ENCODE results near the gene PHLPP1.

PHLPP1 gene

DNA sequence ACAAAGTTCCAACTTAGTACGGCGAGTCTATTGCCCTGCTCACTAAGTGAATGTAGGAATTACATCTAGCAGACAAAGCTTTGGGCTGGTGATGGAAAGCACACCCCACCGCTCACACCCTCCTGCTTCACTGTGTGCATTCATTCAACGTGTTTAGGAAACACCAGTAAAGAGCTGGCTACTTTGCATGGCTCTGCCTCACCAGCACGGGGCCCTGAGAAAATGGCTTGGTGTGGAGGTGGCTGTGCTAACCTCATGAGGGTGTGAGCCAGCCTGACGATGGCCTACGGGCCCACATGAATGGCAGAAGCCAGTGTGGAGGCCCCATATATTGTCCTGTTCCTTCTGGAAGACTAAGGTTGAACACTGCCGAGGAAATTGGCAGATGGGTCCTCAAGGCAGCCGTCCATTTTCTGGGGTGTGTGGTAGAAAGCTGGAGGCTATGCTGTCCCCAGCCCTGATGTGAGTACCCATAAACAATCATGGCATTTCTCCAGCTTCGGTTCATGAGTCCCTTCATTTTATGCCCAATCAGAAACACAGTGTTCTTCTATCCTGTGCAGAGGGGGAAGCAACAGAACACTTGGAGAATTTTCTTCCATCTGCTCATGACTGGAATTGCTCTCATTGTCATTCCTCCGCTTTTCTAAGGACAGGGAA lies 269.4 kb downstream of the PHLPP1 start:
- DNase-seq (ENCODE audit: low read depth): no peak

DNA sequence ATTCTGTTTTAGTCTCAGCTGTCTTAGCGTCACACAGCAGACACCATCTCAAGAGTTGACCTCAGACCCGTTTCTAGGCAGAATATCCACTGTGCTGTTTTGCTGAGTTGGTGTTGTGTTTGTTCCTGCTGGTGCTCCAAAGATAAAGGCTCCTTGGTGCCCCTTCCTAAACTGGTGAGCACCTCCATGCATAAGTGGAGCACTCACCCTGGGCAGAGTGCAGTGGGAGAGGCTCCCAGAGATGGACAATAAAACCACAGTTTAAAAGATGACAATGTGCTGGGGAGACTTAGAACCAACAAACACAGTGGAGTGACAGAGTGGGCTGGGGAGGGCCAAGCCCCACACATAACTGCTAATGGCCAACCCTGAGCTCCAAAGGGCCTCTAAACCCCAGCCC lies 271.1 kb downstream of the PHLPP1 start:
- no peak for DNase-seq (ENCODE audit: low read depth)

DNA sequence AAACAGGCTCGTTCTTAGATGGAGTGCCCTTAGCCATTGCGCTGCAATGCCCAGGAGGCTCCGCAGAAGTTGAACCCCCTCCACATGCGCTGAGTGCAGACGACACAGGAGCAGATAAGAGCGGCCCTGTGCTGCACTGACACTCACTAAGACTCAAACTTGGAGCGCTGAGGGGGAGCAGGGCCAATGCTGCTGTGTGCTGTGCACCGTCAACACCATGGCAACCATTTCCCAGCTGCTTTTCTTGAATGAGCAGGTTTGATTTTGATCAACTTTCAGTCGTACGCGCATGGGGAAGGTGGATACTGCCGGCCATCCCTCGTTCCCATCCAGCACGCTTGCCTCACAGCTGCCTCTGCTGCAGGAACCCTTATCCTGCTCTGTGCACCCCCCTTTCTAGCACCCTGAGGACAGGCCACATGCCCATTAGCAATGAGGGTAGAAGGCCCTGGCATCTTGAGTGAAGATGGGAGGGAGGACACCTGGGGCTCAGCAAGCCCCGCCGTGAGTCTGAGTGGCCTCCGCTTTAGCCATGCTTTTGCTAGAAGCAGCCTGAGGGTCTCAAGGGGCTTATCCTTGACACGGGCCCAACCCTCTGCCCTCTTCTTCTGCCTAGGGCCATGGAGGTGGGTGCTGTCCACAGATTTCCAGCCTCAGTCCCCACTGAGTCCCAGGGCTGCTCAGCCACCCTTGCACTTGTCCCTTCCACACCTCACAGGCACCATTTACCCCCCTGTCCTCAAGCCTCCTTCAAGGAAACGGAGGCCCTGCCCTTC lies 271.9 kb downstream of the PHLPP1 start:
- no peak for DNase-seq (ENCODE audit: low read depth)

DNA sequence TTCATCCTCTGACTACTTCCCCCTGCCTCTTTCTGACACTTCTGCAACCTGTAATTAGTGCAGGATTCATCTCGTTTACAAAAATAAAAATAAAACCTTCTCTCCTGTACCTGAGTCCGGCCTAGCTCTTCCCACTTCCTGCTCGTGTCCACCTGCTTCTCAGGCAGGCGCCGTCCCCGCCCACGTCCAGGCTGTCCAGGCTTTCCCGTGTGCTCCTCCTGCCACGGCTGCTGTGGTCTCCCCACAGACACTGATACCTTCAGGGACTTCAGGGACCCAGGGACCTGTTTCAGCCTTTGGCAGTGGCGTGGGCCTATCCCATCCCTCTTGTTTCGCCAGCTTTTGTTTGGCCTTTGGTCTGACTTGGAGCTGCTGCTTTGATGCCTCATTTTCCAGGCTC lies 272.5 kb downstream of the PHLPP1 start:
- DNase-seq (ENCODE audit: low read depth): no peak

DNA sequence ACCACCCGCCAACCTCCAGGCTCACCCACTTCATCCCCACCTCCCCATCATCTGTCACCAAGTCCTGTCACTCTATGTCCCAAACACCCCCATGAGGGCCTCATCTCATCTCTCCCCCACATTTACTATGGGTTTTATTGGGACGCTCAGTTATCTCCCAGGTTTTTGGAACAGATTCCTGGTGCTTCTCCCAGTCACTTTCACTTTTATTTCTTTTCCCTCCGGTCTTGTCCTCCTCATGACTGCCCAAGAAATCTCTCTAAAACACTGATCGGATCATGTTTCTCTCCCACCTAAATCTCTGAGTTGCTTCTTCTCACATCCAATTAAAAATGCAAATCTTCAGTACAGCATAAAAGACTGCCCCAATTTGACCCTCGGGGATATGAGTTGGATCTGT lies 273.1 kb downstream of the PHLPP1 start:
- DNase-seq (ENCODE audit: low read depth): no peak

DNA sequence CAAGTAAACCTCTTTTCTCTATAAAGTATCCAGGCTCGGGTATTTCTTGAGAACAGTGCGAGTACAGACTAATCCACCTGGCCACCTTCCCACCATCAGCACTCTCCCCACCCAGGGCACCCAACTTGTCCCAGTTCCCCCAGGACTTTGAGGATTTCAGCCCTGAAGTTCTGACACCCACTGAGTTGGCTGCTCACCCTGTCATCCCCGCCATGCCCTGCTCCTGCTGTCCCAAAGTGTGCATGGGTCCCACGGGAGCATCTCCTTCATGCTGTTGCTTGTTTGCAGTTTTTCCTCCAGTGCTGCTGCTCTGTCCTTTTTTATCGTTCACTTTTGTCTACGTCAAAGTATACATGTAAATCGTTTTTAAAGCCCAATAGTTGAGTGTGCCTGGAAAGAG lies 273.9 kb downstream of the PHLPP1 start:
- no peak for DNase-seq (ENCODE audit: low read depth)

DNA sequence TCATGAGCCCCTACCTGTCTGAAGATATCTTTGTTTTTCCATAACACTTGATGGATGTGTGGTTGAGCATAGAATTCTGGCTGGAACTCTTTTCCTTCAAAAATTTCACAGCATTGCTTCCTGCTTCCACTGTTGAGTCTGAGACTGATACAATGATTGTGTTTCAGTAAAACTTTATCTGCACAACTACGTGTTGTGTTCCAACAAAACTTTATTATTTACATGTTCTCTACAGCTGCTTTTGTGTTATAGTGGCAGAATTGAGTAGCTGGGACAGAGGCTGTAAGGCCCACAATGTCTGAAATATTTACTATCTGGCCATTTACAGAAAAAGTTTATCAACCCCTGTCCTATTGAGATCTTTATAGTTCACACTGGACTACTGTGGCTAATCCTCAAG lies 275.3 kb downstream of the PHLPP1 start:
- DNase-seq (ENCODE audit: low read depth): no peak

DNA sequence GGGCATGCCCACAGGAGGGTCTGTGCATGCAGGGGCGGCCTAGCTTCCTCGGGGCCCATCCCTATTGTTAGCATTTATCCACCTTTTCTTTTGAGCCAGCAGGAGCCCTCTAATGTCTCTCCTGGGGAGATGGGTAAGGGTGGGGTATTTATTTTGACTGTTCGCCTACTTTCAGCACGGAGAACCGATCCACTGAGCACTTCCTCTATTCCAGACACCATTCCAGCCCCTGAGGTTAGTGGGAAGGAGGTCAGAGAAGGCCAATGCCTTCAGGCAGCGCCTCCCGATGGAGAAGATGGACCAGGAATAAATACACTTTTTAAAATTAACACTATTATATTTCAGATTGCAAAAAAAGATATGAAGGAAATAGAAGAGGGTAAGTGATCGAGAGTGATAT lies 276.0 kb downstream of the PHLPP1 start:
- DNase-seq (ENCODE audit: low read depth): no peak

DNA sequence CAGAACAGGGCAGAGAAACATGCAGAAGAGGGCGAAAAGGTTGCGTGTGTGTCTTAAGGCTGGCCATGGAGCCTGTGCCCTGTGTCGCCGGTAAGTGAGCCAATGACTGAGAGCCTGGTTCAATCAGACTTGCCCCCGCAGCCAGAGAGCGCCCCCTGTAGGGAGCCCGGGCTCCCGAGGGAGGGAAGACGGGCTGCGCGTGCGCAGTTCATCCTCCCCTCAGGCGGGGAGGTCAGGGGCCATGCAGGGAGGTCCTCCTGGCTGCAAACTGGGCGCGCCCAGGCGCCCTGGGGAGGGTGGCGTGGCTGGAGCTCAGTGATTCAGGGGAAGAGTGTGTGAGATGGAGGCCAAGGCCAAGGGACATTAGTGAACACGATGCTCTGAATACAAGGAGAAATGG lies 276.6 kb downstream of the PHLPP1 start:
- DNase-seq (ENCODE audit: low read depth): no peak

DNA sequence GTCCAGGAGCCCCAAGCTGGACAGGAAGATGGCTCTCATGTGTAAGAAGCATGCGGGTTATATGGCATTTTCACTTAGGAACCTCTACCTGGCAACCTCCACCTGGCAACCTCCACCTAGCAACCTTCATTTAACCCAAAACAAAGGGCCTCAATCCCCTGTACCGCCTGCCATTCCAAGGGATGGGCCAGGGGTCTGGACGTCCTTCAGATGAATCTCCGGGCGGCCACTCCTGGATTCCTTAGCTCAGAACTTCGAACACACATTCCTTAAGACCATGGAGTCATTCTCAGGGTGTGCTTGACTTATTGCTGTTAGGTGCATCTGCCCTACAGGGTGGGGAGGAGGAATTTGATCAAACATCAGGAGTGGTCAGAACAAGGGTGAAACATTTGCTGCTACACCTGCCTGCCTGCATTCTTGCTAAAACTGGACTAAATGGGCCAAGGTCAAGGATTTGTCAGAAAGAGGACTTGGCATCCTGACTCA lies 277.6 kb downstream of the PHLPP1 start:
- no peak for DNase-seq (ENCODE audit: low read depth)

DNA sequence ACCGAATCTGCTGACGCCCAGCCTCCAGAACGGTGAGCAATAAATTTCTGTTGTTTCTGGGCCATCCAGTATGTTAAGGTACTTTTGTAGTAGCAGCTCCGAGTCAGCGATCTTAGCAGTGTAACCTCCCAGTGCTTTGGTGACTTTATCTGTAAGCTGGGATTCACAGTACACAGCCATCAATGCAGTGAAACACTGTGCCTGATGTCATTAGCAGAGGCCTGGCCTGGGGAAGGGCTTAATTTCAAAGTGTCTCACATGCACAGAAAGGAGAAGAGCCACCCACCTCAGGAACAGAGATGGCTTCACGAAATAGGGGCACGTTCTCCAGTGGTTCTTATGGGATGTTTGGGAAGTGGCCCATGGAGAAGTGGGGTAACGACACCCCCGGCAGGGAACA lies 281.2 kb downstream of the PHLPP1 start:
- DNase-seq (ENCODE audit: low read depth): no peak

DNA sequence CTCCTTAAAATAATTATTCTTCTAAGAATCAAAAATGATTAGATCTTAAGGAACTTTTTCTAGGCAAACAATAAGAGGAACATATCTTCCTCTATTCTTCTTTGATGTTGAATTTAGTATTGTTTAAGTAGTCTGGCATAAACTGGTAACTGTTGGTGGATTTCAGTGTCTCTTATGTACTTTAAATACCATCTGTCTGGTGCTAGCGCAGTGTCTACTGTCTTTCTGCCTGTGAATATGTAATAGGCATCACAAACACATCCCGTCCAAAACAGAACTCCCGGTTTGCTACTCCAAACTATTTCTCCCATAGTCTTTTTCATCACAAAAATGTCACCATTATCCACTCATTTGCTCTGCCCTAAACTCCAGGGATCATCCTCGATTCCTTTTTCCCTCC lies 281.7 kb downstream of the PHLPP1 start:
- DNase-seq (ENCODE audit: low read depth): no peak

DNA sequence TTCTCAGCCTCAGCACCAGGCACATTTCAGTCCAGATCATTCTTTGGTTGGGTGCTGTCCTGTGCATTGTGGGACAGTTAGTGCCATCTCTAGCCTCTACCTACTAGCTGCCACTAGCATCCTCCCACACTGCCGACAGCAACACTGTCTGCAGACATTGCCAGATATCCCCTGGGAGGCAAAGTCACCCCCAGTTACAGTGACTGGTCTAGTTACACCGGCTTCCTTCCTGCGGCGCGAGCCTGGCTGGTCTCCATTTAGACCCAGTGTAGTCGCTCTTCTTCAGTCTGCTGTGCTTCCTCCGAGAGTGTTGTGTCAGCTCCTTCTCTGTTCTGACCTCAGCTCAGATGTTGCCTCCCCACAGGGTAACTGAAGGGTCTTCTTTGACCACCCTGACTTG lies 283.1 kb downstream of the PHLPP1 start:
- no peak for DNase-seq (ENCODE audit: low read depth)

DNA sequence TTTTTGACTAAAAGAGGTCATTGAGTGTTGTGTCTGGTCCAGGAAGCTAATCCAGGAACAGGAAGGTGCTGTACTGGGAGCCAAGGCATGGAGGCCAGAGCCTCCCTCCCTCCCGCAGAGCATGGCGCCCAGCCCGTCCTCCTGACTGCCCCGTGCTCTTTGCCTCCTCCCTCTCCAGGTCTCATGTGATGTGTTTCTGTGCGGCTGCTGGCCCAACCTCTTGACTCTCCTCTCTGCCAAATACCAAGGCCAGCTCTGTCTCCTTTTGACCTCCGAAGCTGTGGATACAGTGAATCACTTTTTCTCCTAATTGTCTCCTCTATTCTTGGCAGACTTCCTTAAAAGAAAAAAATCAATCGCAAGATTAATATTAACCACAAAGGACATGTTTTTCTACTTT lies 284.1 kb downstream of the PHLPP1 start:
- DNase-seq (ENCODE audit: low read depth): no peak

DNA sequence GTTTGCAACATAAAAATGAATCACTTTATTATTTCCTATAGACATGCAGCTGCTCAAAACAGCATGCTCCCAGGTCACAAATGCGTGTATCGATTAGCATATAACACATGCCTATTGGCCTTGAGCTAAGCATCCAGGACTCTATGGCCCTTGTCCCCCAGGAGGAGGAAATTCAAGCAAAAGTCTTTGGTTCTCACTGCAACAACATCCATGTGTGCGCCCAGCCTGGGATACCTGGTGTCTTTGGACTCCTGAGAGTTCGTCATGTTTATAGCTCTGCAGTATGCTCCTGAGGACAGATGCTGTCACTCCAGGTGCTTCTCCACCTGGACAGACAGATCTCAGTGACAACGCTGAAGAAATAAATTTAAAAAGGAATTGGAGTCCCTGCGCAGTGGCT lies 284.6 kb downstream of the PHLPP1 start:
- no peak for DNase-seq (ENCODE audit: low read depth)

DNA sequence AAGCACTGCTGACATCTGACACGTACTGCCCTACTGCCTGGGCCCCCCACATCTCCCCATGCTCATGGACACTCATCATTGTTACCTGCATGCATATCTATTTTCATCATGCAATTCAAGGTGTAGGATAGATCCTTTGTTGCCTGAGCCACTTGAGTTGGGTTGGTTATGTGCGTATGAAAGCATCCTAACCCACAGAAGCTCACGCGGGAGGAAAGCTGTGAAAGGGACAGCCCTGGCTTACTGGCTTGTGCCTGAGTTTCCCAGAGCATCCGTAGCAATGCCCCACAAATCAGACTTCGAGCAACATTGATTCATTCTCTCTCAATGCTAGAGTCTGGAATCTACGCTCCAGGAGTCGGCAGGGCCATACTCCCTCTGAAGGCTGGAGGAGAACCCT lies 285.5 kb downstream of the PHLPP1 start:
- no peak for DNase-seq (ENCODE audit: low read depth)

DNA sequence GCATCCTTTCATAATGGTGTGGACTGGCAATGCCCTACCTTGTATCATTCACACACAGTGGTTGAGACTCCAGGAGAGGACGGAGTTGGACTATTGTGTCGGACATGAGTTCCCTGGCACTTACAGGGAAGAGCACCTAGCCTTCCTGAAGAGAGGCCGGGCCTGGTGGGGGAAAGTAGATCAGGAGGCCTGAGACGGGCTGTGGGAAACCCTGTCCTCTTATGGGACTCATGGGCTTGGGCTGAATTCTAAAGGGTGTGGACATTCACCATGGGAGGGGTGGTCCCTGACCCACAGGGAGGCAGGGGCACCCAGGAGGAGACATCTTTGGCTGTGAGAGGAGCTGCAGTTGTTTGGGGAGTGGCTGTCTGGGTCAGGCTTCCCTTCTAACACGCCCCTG lies 286.5 kb downstream of the PHLPP1 start:
- no peak for DNase-seq (ENCODE audit: low read depth)

DNA sequence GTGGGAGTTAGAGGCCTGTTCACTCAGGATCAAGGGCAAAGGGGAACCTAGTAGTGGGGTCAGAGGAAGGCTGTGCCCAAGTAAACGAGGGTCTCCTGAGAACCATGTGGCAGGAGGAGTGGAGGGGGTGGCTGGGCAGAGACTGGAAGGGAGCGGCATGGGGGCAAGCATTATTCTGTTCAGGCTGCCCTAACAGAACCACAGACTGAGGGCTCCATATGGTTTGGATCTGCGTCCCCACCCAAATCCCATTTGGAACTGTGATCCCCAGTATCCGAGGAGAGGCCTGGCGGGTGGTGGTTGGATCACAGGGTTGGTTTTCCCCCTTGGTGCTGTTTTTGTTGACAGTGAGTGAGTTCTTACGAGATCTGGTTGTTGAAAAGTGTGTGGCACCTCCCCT lies 287.0 kb downstream of the PHLPP1 start:
- DNase-seq (ENCODE audit: low read depth): no peak

DNA sequence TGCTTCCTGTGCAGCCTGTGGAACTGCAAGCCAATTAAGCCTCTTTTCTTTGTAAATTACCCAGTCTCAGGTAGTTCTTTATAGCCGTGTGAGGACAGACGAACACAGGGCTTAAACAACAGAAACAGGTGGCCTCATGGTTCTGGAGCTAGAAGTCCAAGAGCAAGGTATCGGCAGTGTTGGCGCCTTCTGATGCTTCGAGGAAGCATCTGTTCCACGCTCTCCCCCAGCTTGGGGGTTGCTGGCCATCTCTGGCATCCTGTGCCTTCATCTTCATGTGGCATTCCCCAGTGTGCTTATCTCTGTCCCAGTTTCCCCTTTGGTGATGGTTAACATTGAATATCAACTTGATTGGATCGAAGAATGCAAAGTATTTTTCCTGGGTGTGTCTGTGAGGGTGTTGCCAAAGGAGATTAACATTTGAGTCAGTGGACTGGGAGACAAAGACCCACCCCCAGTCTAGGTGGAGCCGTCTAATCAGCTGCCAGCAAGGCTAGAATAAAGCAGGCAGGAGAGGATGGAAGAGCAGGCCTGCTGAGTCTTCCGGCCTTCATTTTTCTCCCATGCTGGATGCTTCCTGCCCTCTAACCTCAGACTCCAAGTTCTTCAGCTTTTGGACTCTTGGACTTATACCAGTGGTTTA lies 287.6 kb downstream of the PHLPP1 start:
- no peak for DNase-seq (ENCODE audit: low read depth)

DNA sequence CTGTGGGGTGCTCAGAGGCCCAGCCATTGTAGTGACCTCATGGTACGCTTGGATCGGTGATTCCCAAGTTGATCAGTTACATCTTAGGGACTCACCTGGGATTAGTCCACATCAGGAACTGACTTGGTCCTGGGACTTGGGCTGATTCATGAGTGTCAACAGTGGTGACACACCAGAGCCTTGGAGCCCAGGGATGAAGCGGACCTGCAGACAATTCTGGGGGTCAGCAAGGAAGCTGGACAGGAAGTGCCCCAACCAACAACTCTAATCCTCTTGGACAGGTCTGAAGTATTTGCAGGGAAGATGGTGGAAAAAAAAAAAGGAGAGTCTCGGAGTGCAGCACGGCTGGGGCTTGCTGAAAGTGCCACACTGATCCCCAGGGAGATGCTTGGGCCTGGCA lies 288.6 kb downstream of the PHLPP1 start:
- DNase-seq (ENCODE audit: low read depth): no peak

DNA sequence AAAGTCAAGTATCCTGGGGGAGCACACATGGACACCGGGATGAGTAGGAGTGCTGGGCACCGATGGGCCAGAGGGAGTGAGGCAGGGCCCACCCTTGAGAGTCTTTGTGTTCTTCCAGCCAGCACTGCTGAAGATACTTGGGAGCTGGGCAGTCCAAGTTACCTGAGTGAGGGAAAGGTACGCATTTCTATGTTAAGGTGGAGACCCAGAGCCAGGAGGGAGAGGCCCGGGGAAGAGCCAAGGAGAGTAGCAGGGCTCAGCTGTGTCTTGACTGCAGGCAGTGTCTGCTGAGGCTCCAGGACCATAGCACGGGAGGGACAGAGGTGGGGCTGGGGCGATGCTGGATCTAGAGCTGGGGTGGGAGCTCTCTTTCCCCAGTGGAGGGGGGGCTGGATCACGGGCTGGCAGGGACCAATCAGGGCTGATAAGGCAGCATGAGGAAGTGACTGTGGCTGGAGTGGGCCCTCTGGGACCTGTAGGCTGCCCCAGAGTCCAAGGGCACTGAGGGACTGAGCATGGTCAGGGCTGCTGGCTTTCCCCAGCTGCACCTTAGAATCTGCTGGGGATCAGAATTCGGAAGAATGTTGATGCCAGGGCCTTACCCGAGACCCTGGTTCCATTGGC lies 289.2 kb downstream of the PHLPP1 start:
- DNase-seq (ENCODE audit: low read depth): no peak

DNA sequence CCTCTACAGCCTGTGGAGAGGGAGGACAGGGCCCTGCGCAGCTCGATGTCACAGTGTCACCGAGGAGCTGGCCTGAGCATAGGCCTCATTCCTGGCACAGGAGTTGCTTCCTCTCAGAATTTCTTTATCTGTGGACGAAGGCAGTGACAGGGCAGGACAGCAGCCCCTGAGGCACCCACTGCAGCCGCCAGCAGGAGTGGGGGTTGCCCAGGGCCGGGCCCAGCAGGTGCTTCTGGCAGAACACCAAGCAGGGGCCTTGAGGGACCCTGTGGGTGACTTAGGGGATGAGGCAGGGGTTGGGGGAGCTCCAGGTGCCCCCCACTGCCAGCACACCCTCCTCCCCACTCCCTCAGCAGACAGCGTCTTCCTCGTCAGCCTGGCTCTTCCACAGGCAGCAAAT lies 290.0 kb downstream of the PHLPP1 start:
- DNase-seq (ENCODE audit: low read depth): no peak

DNA sequence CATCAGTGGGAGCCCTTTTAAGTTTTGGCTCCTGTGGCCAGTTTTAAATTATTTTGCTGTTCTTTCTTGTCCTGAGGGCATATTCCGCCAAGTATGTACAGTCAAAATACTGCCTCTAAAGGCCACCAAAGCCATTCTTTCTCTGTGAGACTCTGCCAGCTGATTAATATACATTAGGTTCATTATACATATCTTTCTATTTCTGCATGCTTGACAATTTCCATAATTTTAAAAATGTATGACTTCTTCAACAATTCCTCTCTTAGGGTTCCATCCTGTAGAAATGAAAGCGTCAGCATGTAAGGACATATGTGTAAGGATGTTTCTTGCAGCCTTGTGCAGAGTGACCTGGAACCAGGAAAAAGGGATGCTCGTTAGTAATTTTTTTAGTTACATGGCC lies 291.9 kb downstream of the PHLPP1 start:
- no peak for DNase-seq (ENCODE audit: low read depth)
